ENCODE measurements around the gene AMOTL1. TPM values are rescaled to one million over a fixed set of nuclear protein-coding genes. Genes with fewer than 3 reads are reported as not detected.

The AMOTL1 gene
- total RNA-seq, 1 donor from 2014 or later = 64.8 TPM

DNA sequence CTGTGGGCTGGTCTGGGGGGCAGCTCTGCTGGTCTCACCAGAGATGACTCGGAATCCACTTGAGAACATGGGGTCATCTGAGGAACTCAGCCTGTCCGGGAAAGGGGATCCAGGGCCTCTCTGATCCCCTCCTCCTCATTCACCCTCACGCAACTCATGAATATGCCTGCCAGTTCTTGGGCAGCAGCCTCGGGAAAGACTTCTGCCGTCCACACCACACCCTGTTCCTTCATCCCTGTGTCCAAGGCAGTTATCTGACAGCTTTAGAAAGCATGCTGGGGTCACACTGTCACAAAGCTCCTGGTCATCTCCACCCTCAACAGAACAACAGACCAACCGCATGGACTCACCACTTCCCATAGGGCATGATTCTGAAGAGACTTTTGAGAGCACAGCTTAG lies 88.3 kb downstream of the AMOTL1 start:
- Mint-ChIP-seq H3K4me3 (no peak overlapping the region), H3K27ac (no peak overlapping the region), H3K9me3 (no peaks in the 10 kb centered on the region), H3K36me3 (peaks cover 64% of the 10 kb centered on the region), H3K4me1 (ENCODE audit: unreplicated experiment) (no peaks in the 10 kb centered on the region), H3K27me3 (no peaks in the 10 kb centered on the region)
- DNase-seq (ENCODE audit: extremely low spot score, unreplicated experiment) = no peak
- TF ChIP-seq, protein P1, sequence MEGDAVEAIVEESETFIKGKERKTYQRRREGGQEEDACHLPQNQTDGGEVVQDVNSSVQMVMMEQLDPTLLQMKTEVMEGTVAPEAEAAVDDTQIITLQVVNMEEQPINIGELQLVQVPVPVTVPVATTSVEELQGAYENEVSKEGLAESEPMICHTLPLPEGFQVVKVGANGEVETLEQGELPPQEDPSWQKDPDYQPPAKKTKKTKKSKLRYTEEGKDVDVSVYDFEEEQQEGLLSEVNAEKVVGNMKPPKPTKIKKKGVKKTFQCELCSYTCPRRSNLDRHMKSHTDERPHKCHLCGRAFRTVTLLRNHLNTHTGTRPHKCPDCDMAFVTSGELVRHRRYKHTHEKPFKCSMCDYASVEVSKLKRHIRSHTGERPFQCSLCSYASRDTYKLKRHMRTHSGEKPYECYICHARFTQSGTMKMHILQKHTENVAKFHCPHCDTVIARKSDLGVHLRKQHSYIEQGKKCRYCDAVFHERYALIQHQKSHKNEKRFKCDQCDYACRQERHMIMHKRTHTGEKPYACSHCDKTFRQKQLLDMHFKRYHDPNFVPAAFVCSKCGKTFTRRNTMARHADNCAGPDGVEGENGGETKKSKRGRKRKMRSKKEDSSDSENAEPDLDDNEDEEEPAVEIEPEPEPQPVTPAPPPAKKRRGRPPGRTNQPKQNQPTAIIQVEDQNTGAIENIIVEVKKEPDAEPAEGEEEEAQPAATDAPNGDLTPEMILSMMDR (conservative IDR thresholded peaks at IDR 0.05) = no peak

- H3K4me3 Mint-ChIP-seq = no peak overlapping the region
These were observed 89.2 kb downstream of the AMOTL1 start for GRCh38 chr11:94857337-94857736.

GRCh38 chr11:94858012-94858705 lies 90.0 kb downstream of the AMOTL1 start:
- H3K36me3 Mint-ChIP-seq = peaks cover 67% of the 10 kb centered on the region
- no peaks in the 10 kb centered on the region for H3K4me1 Mint-ChIP-seq (ENCODE audit: unreplicated experiment)
- TF ChIP-seq, protein P1 (conservative IDR thresholded peaks at IDR 0.05) = no peak
- no peak overlapping the region for H3K4me3 Mint-ChIP-seq
- H3K27me3 Mint-ChIP-seq = no peaks in the 10 kb centered on the region
- H3K27ac Mint-ChIP-seq = no peak overlapping the region
- no peak for DNase-seq (ENCODE audit: extremely low spot score, unreplicated experiment)
- H3K9me3 Mint-ChIP-seq = no peaks in the 10 kb centered on the region

More at GRCh38 chr11:94857337-94857736, 89.2 kb downstream of the AMOTL1 start:
- H3K27ac Mint-ChIP-seq = no peak overlapping the region
- H3K36me3 Mint-ChIP-seq = peaks cover 64% of the 10 kb centered on the region
- H3K9me3 Mint-ChIP-seq = no peaks in the 10 kb centered on the region
- TF ChIP-seq, protein P1 (conservative IDR thresholded peaks at IDR 0.05) = no peak
- no peaks in the 10 kb centered on the region for H3K27me3 Mint-ChIP-seq
- no peaks in the 10 kb centered on the region for H3K4me1 Mint-ChIP-seq (ENCODE audit: unreplicated experiment)
- DNase-seq (ENCODE audit: extremely low spot score, unreplicated experiment) = no peak

DNA sequence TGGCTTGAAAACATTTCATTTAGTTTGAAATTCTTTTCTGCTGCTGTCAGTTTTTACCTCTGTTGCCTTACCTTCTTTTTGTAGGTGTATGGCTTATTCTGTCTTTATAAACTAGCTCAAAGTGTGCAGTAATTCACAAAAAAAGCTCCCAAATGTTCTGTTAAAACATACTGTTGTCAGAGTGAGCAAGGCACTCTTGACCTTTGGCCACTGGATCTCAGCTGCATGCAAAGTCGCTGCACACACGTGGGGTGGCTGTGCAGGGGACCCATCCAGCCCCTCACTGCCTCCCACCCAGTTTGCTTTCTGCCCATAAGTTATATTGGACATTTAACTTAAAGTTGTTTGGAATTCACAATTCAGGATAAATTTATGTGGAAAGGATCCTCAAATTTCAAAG lies 92.2 kb downstream of the AMOTL1 start:
- TF ChIP-seq, protein P1 (conservative IDR thresholded peaks at IDR 0.05) = no peak
- H3K27ac Mint-ChIP-seq = no peak overlapping the region

DNA sequence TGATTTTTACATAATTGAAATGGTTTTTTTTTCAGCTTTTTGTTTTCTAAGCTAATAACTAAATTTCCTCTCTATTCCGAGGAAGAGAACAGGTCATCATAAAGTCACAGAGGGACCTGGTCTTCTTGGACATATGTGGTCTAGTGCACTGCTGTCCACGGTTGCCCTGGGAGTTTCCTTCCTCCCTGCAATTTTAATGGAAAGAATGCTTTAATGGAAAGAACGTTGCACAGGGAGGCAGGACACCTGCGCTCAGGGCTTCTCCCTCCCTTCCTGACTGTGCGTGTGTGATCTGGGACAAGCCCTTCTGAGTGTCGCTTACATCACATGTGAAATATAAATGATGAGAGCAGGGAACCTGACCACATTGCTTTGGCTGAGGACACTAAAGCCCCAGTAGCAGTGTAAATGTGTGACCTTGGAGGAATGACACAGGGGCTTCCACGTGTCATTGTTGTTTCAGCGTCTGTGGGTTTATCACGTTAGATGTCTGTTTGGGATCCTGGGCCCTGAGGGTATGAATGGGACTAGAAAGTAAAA lies 93.2 kb downstream of the AMOTL1 start:
- DNase-seq (ENCODE audit: extremely low spot score, unreplicated experiment) = no peak
- H3K4me3 Mint-ChIP-seq = no peak overlapping the region
- peaks cover 57% of the 10 kb centered on the region for H3K36me3 Mint-ChIP-seq
- no peaks in the 10 kb centered on the region for H3K9me3 Mint-ChIP-seq
- H3K4me1 Mint-ChIP-seq (ENCODE audit: unreplicated experiment) = peaks cover 9% of the 10 kb centered on the region
- no peaks in the 10 kb centered on the region for H3K27me3 Mint-ChIP-seq
- no peak overlapping the region for H3K27ac Mint-ChIP-seq
- TF ChIP-seq, protein P1 (conservative IDR thresholded peaks at IDR 0.05) = no peak

More for the DNA sequence above, 92.2 kb downstream of the AMOTL1 start:
- DNase-seq (ENCODE audit: extremely low spot score, unreplicated experiment) = no peak
- Mint-ChIP-seq H3K9me3 (no peaks in the 10 kb centered on the region), H3K36me3 (peaks cover 58% of the 10 kb centered on the region), H3K27me3 (no peaks in the 10 kb centered on the region), H3K4me1 (ENCODE audit: unreplicated experiment) (peaks cover 4% of the 10 kb centered on the region), H3K4me3 (no peak overlapping the region)

All from type B pancreatic cell (in vitro differentiated cells).